ENCODE data around the gene POLE2.
"Not testable (repeated sequence)": the region's sequence is repeated elsewhere in the genome, so short reads cannot be mapped to it uniquely, and the experiment has no call there.

POLE2 gene

DNA sequence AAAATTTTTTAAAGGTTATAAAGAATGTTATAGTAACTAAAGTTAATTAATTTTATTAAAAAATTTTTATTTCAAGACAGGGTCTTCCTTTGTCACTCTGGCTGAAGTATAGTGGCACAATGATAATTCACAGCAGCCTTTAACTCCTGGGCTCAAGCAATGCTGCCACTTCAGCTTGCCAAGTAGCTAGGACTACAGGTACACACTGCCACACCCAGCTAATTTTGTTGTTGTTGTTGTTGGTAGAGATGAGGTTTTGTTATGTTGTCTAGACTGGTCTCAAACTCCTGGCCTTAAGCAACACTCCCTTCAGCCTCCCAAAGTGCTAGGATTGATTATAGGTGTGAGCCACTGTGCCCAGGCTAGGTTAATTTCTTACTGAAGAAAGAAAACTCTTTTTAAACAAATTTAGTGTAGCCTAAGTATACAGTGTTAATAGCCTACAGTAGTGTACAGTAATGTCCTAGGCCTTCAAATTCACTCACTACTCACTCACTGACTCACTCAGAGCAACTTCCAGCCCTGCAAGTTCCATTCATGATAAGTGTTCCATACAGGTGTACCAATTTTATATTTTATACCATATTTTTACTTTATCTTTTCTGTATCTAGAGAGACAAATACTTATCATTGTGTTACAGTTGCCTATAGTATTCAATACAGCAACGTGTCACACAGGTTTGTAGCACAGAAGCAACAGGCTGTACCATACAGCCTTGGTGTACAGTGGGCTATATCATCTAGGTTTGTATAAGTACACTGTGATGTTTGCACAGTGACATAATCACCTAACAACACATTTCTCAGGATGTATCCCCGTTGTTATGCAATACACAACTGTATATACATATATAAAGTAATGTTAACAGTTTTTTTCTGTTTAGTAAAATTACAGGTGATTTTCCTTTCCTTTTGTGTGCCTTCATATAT is 28.2 kb downstream of the POLE2 start:
- no peak for DNase-seq

DNA sequence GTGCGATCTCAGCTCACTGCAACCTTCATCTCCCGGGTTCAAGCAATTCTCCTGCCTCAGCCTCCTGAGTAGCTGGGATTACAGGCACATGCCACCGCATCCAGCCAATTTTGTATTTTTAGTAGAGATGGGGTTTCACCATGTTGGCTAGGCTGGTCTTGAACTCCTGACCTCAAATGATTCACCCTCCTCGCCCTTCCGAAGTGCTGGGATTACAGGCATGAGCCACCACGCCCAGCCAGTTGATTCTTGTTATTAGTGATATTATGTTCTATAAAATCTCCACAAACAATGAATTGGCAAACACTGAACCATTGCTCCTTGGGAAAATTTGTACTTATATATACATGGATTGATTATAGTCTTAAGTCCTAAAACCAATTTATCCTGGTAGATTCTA is 30.5 kb downstream of the POLE2 start:
- DNase-seq: not testable (repeated sequence)

DNA sequence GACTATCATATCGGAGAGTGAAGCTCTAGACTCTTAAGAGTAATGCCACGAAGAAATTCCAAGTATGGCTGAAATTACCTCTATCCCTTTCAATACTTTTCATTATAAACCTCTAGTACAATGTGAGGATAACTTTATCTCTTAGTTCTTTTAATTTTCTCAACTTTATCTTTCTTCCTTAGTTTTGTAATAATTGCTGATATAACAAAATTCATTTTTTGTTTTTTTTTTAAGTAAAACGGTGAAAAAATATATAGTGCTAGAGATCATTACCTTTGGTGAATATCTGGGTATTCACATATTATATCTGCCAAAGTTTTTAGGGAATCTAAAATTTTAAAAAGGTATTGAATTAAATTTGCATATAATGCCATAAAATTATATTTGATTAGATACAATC is 33.5 kb downstream of the POLE2 start:
- DNase-seq: no peak

- DNase-seq: no peak
These were observed 34.5 kb downstream of the POLE2 start for GRCh38 chr14:49653508-49653907.

- DNase-seq: no peak
These were observed 45.9 kb downstream of the POLE2 start for GRCh38 chr14:49642163-49642562.

DNA sequence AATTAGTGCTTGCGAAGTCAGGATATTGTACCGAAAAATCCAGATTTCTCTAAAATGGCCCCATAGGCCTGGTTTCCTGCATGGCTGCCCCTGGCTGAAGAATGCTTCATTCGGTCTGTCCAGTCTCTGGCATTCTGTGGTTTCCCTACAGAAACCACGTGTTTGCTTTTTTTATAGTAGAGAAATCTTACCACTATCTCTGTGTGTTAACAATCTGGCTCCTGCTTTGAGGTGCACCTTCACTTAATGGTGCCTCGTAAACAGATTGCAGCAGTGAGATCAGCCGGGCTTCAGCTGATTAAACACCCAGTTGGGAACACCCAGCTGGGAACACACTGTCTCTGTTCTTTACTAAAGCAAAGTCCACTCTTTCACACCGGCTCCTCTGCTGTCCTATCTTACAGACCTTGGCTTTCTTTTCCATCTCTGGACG is 46.3 kb downstream of the POLE2 start:
- no peak for DNase-seq

DNA sequence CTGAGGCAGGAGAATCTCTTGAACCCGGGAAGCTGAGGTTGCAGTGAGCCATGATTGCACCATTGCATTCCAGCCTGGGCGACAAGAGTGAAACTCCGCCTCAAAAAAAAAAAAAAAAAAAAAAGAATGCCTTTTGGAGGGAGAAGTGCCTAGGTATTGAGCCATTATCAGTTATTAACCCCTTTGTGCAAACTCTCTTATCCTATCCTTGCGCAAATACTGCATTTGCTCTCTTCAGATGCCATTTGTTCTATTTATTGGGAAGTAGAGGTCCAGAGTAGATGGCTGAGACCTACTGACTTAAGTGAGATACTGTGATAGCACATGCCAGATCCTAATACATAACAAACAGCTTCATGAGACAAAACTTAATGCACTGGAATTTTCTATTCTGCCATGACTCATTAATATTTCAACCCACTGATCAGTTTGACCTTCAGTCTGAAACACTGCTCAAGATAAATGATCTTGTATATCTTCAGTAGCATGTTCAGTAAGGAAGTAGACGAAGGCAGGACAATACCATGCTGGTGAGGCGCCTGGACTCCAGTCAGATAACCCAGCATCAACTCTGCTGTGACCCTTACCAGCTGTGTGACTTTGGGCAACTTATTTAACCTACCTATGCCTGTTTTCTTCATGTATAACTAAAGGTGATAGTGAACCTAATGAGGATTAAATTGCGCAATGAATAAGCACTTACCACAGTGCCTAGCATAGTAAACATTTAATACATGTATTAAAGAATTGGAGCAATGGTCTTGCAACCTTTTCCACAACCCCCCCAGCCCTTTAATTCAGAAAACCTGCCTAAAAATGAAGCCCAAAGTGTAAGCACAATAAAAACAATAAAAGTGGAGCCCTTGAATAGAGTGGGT is 47.2 kb downstream of the POLE2 start:
- no peak for DNase-seq

GRCh38 chr14:49637534-49638078 is 50.4 kb downstream of the POLE2 start:
- no peak for DNase-seq

GRCh38 chr14:49636866-49637265 is 51.1 kb downstream of the POLE2 start:
- no peak for DNase-seq

DNA sequence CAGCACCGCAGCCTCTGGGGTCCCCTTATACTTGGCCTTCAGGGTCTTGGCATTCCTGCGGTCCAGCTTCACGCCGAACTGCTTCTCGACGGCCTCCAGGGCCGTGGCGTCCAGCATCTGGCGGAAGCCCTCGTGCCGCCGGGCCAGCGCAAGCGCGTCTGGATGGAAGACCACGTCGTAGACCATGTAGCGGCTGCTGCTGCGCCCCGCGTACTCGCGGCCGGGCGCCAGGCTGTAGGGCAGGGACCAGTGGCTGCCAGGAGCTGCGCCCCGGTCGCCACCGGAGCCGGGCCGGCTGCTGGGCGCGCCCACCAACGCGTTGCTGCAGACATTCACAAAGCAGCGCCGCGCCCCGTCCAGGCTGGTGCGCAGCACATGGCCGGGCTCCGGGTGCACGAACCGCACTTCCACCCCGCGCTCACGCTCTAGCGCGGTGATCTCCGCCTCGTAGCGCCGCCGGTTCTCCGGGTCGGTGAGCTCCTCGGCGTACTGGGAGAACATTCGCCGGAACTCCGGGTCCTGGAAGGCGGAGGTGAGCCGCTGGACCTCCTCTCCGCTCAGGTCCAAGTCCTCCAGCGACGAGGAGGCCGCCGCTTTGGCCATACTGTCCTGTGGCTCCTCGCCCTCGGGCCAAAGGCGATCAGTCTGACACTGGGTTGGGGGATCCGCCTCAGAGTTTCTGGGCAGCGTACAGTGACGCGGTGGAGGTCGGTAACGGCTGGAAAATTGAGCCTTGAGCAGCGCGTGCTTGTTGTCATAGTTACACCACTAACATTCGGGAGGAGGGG is 53.3 kb downstream of the POLE2 start, which contains the start of gene DNAAF2:
Gene DNAAF2, minus strand, starts transcription at position 698 of the 788 bp plus-strand sequence. Its CDS starts 95 bp downstream, at position 603.
- peak; percentile 29 for DNase-seq

- no peak for DNase-seq
These were observed 54.1 kb downstream of the POLE2 start for GRCh38 chr14:49633640-49634546.

- no peak for DNase-seq
These were observed 63.8 kb downstream of the POLE2 start for GRCh38 chr14:49623941-49624839.

GRCh38 chr14:49623387-49623786 is 64.6 kb downstream of the POLE2 start:
- no peak for DNase-seq

GRCh38 chr14:49622022-49622607 is 65.9 kb downstream of the POLE2 start:
- DNase-seq: no peak

GRCh38 chr14:49621114-49621881 is 66.7 kb downstream of the POLE2 start:
- no peak for DNase-seq

DNA sequence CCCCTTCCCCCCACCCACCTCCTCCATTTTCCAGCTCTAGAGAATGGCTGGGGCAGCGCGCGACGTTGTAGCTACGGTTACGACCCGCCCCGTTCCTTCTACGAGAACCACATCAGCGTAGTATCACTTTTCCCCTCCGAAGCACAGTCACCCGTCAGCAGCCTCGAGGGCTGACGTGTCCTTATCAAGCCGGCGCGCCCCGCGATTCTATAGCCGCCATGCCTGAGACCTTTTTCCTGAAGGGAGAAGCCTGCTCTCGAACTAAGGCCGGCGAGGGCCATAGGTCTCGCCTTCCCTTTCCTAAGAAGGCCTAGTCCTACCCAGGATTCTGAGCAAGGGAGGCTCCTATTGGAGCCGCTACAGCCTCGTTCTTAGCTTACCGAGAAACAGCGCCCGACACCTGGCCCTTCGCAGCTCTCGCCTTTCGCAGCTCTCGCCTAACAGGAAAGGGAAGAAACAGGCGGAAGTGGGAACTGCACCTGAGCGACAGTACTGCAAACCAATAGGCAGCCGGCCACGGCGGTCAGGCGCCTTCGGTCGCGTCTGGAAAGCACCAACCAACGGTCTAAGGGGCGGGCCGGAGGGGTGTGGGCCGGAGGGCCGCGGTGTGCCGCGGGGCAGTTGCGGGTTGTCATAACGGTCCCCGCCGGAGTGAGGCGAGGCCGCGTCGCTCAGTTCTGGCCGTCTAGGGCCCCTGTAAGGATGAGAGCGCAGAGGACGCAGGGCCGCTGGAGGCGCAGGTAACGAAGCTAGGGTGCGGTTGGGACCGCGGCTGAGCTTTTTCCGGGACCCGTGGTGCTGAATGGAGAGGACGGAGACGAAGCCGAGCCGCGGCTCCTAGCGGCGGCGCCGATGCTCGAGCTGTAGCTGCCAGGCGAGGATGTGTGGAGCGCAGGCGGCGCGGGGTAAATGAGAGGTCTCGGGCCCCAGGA is 67.6 kb downstream of the POLE2 start, which contains the start of the genes MGAT2 and RPL36AL:
Gene MGAT2, plus strand, starts transcription at position 618 of the 932 bp plus-strand sequence. CDS start 470 bp downstream, outside the sequence.
Gene RPL36AL, minus strand, starts transcription at position 445 of the 932 bp plus-strand sequence. CDS start 1,522 bp downstream, outside the sequence.
- DNase-seq: peak; percentile 72

- DNase-seq: no peak
These were observed 68.3 kb downstream of the POLE2 start for GRCh38 chr14:49619730-49620129.
